ENCODE data around the gene SYNE3. TPM values are rescaled to one million over a fixed set of nuclear protein-coding genes. Genes with fewer than 3 reads are reported as not detected.
A peak's percentile ranks its signal among the peaks of the same experiment; 100 is the strongest.

Gene SYNE3
- total RNA-seq, 2 donors from 2014 or later: 3.4 to 29.5 TPM

GRCh38 chr14:95537298-95538089 lies 21.0 kb upstream of the SYNE3 start:
- no peaks in the 10 kb centered on the region for H3K36me3 ChIP-seq
- DNase-seq (ENCODE audit: low spot score): no peak
- intact Hi-C loops (cut with DNase I): loop anchor here (10.0 kb wide), 1 partner anchor 827 kb away; the partner anchor contains the start of genes ATG2B and GSKIP
- TF ChIP-seq CTCF (IDR thresholded peaks at IDR 0.05): no peak
- no peak for TF ChIP-seq POLR2A (IDR thresholded peaks at IDR 0.05)
- TF ChIP-seq POLR2AphosphoS5 (IDR thresholded peaks at IDR 0.05): no peak
- H3K27me3 ChIP-seq (replicated peaks; ENCODE audit: insufficient read depth): no peaks in the 10 kb centered on the region
- no peak overlapping the region for H3K4me3 ChIP-seq
- WGBS: 77% methylated on average over 9 of the region's 9 CpGs
- H3K9me3 ChIP-seq: no peaks in the 10 kb centered on the region
- no peak overlapping the region for H3K27ac ChIP-seq
- H3K4me1 ChIP-seq (replicated peaks): peaks cover 11% of the 10 kb centered on the region

GRCh38 chr14:95536671-95537070 lies 20.2 kb upstream of the SYNE3 start:
- Histone ChIP-seq H3K4me1 (replicated peaks) (peaks cover 11% of the 10 kb centered on the region), H3K36me3 (no peaks in the 10 kb centered on the region), H3K27me3 (replicated peaks; ENCODE audit: insufficient read depth) (no peaks in the 10 kb centered on the region), H3K4me3 (no peak overlapping the region), H3K27ac (no peak overlapping the region), H3K9me3 (no peaks in the 10 kb centered on the region)
- WGBS: 63% methylated on average over 5 of the region's 5 CpGs
- DNase-seq (ENCODE audit: low spot score): no peak
- no peak for TF ChIP-seq POLR2AphosphoS5 (IDR thresholded peaks at IDR 0.05)
- no peak for TF ChIP-seq CTCF (IDR thresholded peaks at IDR 0.05)
- TF ChIP-seq POLR2A (IDR thresholded peaks at IDR 0.05): no peak
- intact Hi-C loops (cut with DNase I): loop anchor here (10.0 kb wide), 1 partner anchor 828 kb away; the partner anchor contains the start of genes ATG2B and GSKIP

GRCh38 chr14:95536036-95536593 lies 19.7 kb upstream of the SYNE3 start:
- intact Hi-C loops (cut with DNase I): loop anchor here (10.0 kb wide), 1 partner anchor 829 kb away; the partner anchor contains the start of genes ATG2B and GSKIP
- 33% methylated on average over 4 of the region's 4 CpGs for WGBS
- peak overlapping the region; percentile 90 to 93 for H3K4me3 ChIP-seq
- no peak for TF ChIP-seq POLR2AphosphoS5 (IDR thresholded peaks at IDR 0.05)
- no peak for TF ChIP-seq CTCF (IDR thresholded peaks at IDR 0.05)
- no peak for TF ChIP-seq POLR2A (IDR thresholded peaks at IDR 0.05)
- H3K9me3 ChIP-seq: no peaks in the 10 kb centered on the region
- H3K27me3 ChIP-seq (replicated peaks; ENCODE audit: insufficient read depth): no peaks in the 10 kb centered on the region
- no peak overlapping the region for H3K27ac ChIP-seq
- no peak for DNase-seq (ENCODE audit: low spot score)
- H3K36me3 ChIP-seq: no peaks in the 10 kb centered on the region
- peaks cover 11% of the 10 kb centered on the region for H3K4me1 ChIP-seq (replicated peaks)

GRCh38 chr14:95535226-95536021 lies 19.0 kb upstream of the SYNE3 start:
- intact Hi-C loops (cut with DNase I): loop anchor here (10.0 kb wide), 1 partner anchor 829 kb away; the partner anchor contains the start of genes ATG2B and GSKIP
- Histone ChIP-seq H3K4me3 (peak overlapping the region; percentile 90 to 93), H3K4me1 (replicated peaks) (peaks cover 11% of the 10 kb centered on the region), H3K36me3 (no peaks in the 10 kb centered on the region), H3K27me3 (replicated peaks; ENCODE audit: insufficient read depth) (no peaks in the 10 kb centered on the region), H3K9me3 (no peaks in the 10 kb centered on the region), H3K27ac (peak overlapping the region in 1 of 2 donors; percentile 33)
- TF ChIP-seq POLR2A (IDR thresholded peaks at IDR 0.05) (no peak), POLR2AphosphoS5 (IDR thresholded peaks at IDR 0.05) (no peak), CTCF (IDR thresholded peaks at IDR 0.05) (no peak)
- WGBS: 2% methylated on average over 46 of the region's 52 CpGs
- DNase-seq (ENCODE audit: low spot score): no peak

Measured in prostate gland (tissue), 2 donors.